Activated CD4-positive, alpha-beta T cell treated with anti-CD3 and anti-CD28 coated beads, Interleukin-2, amount 10 ng/mL, durations not matched to agents 24 days and 14 days (primary cell): Measurements from ENCODE around the gene YIPF5. TPM values are rescaled to one million over a fixed set of nuclear protein-coding genes. Genes with fewer than 3 reads are reported as not detected.

Experiments
- DNase-seq: peaks from one replicate; pipeline ENCODE4 v3.0.0; 2022
- H3K27ac Mint-ChIP-seq: one replicate; pipeline ENCODE4 v1.8.0; 2022; ENCODE audit warnings: mild to moderate bottlenecking, mixed read lengths
- H3K27me3 Mint-ChIP-seq: one replicate; pipeline ENCODE4 v1.8.0; 2022; ENCODE audit warnings: mixed read lengths
- H3K36me3 Mint-ChIP-seq: one replicate; pipeline ENCODE4 v1.8.0; 2022; ENCODE audit warnings: low read depth, mild to moderate bottlenecking, mixed read lengths
- H3K4me1 Mint-ChIP-seq: one replicate; pipeline ENCODE4 v1.8.0; 2021; ENCODE audit warnings: mixed read lengths
- H3K4me3 Mint-ChIP-seq: one replicate; pipeline ENCODE4 v1.8.0; 2022; ENCODE audit warnings: mild to moderate bottlenecking, moderate library complexity, mixed read lengths
- H3K9me3 Mint-ChIP-seq: one replicate; pipeline ENCODE4 v1.8.0; 2021; ENCODE audit warnings: mixed read lengths
- intact Hi-C: fragments of 100-400 bp; cut with micrococcal nuclease; formaldehyde crosslinking; loops from one replicate; pipeline ENCODE4 v1.15.1; 2023
- total RNA-seq: library from RNA; stranded (reverse); gene quantifications from 2 replicates; pipeline ENCODE4 v1.2.3, GENCODE V29; 2022

The YIPF5 gene
- total RNA-seq, result 32.0 and 34.6 TPM in 2 replicates

DNA sequence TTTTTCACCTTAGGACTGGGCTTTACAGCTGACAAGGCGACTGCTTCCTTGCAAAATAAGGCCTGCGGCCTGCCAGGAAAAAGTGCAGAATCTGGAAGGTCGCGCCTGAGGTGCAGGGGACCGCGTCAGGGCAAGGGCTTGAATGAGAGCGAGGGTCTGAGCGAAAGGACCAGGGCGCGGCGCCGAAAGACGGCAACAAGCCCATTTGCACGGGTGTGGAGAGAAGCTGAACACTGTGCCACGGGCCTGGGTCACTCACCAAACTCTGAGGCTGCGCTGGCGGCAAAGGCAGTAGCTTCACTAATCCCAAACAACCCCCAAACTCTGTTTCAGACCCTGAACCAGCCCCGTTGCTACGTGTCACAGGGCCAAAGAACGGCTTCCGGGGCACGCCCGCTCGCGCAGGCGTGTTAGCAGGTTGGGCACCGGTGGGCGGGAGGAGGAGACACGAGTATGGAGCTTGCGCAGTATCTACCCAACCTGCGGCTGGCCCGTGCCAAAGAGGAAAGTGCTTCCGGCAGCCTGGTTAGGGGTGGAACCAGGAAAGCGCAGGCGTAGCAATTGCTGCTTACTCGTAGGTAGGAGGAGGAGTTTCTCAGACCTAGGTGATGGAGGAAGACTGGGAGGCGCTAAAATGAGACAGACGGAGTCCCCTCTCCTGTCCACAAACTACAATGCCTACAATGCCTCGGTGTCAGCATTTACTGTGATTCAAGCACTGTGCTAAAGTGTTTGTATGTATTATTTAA, at the start of gene YIPF5, which contains the start of gene KCTD16:
Gene YIPF5, minus strand, starts transcription at position 384 of the 749 bp plus-strand sequence. CDS start 704 bp downstream, outside the sequence.
Gene KCTD16, plus strand, starts transcription at position 598 of the 749 bp plus-strand sequence.
- H3K27ac Mint-ChIP-seq, result peak within 1 kb of the TSS; percentile 93
- peaks cover 16% of the 10 kb centered on the region for H3K27me3 Mint-ChIP-seq
- peaks cover 37% of the 10 kb centered on the region for H3K4me1 Mint-ChIP-seq
- intact Hi-C loops, result loop anchor here (1.0 to 5.0 kb wide), 3 partner anchors 22 to 1348 kb away; partner anchors contain the start of gene NR3C1
- DNase-seq, result peak; percentile 99
- H3K9me3 Mint-ChIP-seq, result no peaks in the 10 kb centered on the region
- H3K36me3 Mint-ChIP-seq, result peaks cover 23% of the 10 kb centered on the region
- peak within 1 kb of the TSS; percentile 99 for H3K4me3 Mint-ChIP-seq

- Mint-ChIP-seq H3K27me3 (no peaks in the 10 kb centered on the region), H3K27ac (no peak overlapping the region), H3K4me1 (no peaks in the 10 kb centered on the region), H3K9me3 (no peaks in the 10 kb centered on the region), H3K4me3 (no peak overlapping the region), H3K36me3 (no peaks in the 10 kb centered on the region)
- intact Hi-C loops, result no loop called here
- no peak for DNase-seq
Observed at GRCh38 chr5:144219869-144220268, 49.4 kb upstream of the YIPF5 start.

DNA sequence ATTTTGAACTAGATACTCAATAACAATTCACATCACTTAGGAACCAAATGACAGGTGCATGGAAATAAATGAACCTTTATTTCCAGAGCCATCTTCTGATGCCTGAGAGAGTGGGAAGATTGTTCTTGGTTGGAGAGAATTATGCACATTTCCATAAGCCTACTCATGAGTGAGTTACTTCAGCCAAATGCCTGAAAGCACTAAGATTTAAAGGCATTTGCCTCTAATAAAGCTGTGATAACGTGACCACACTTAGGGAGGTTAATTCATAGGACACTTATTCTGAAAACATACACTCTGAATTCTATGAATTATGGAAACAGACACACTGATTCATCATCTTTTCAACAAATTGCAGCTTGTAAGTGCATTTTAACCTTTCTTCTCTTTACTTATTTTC, 40.2 kb upstream of the YIPF5 start:
- Mint-ChIP-seq H3K27me3 (peaks cover 45% of the 10 kb centered on the region), H3K27ac (no peak overlapping the region), H3K4me1 (no peaks in the 10 kb centered on the region), H3K9me3 (no peaks in the 10 kb centered on the region), H3K4me3 (no peak overlapping the region), H3K36me3 (no peaks in the 10 kb centered on the region)
- DNase-seq, result no peak
- intact Hi-C loops, result no loop called here

DNA sequence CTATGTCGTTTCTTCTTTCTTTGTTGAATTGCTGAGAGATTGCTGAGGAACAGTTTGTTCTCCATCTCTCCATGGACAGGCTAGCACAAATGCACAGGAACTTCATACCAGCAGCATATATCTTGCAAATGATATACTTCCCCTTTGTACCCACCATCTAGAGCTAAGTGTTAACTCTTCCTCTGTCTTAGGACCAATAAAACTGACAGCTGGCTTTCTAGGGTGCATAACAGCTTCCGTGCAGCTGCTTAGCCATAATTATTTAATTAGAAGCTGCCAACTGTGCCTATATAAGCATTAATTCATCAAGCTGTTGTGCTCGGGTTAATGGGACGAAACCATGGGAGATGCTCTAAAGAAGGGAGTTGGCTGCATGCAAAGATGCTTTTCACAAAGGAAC, 38.9 kb upstream of the YIPF5 start:
- intact Hi-C loops, result no loop called here
- Mint-ChIP-seq H3K27me3 (peaks cover 51% of the 10 kb centered on the region), H3K4me1 (peaks cover 2% of the 10 kb centered on the region), H3K9me3 (no peaks in the 10 kb centered on the region), H3K27ac (no peak overlapping the region), H3K36me3 (no peaks in the 10 kb centered on the region), H3K4me3 (no peak overlapping the region)
- DNase-seq, result no peak

- H3K4me1 Mint-ChIP-seq, result peaks cover 4% of the 10 kb centered on the region
- no peak overlapping the region for H3K27ac Mint-ChIP-seq
- H3K36me3 Mint-ChIP-seq, result no peaks in the 10 kb centered on the region
- peaks cover 50% of the 10 kb centered on the region for H3K27me3 Mint-ChIP-seq
- no peak overlapping the region for H3K4me3 Mint-ChIP-seq
- intact Hi-C loops, result no loop called here
- DNase-seq, result no peak
- no peaks in the 10 kb centered on the region for H3K9me3 Mint-ChIP-seq
Observed at GRCh38 chr5:144207875-144208444, 37.5 kb upstream of the YIPF5 start.

- H3K27me3 Mint-ChIP-seq, result peaks cover 50% of the 10 kb centered on the region
- intact Hi-C loops, result no loop called here
Observed at GRCh38 chr5:144206141-144206540, 35.7 kb upstream of the YIPF5 start.

DNA sequence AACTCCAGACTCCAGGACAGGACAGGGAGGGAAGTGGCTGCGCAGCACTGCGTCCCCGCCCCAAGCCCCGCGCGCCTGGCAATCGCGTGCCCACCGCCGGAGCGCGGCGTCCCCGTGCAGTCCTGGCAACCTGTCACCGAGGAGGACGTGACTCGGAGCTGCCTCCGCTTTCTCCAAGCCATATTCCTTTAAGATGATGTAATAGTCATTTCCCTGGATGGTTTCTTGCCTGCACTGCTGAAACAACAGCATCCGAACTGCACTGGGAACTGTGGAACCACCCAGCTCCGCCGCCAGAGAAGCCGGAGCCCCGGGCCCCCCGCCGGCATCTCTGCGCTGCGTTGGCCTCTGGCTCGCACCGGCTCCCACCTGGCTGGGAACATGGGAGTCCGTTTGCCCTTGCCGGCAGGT, 34.7 kb upstream of the YIPF5 start:
- no peak for DNase-seq
- Mint-ChIP-seq H3K4me1 (peaks cover 8% of the 10 kb centered on the region), H3K4me3 (no peak overlapping the region), H3K36me3 (no peaks in the 10 kb centered on the region), H3K9me3 (no peaks in the 10 kb centered on the region), H3K27ac (no peak overlapping the region), H3K27me3 (peaks cover 51% of the 10 kb centered on the region)
- intact Hi-C loops, result no loop called here

More at GRCh38 chr5:144206141-144206540, 35.7 kb upstream of the YIPF5 start:
- Mint-ChIP-seq H3K4me3 (no peak overlapping the region), H3K36me3 (no peaks in the 10 kb centered on the region), H3K4me1 (peaks cover 8% of the 10 kb centered on the region), H3K27ac (no peak overlapping the region), H3K9me3 (no peaks in the 10 kb centered on the region)
- no peak for DNase-seq

DNA sequence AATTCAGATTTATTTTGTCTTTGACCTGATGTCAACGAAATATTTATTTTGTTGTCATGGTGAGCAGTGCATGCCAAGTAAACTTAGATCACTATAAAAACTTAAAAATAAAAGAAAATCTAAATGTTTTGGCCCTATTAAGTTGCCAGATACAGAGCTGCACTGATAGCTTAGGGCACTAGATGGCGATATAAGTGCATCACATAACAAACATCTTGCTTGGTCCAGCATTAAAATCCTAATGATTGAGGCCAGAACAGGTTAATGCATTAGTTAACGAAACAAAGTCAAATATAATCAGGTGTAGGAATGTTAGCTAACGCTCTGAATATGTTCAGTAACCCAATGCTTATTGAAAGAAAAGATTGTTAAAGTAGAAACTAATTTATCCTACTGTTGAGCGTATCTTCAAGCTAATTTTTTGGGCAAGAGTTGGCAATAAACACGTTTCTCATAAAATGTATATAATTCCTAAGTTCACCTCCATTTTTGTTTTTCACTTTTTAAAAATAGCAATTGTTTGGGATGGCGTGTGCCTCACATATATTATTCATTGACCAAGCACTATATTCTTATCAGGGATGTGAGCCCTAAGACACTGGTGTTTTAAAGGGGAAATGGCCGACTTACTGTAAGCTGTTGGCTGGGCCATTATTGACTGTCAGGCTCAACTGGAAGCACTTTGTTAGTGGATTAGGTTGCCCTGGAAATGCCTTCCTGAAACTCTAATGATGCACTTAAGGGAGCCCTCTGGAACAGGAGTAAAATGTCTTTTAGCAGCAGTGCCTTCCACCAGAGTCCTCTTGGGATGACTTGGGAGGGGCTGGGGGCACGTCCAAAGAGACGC, 33.5 kb upstream of the YIPF5 start:
- intact Hi-C loops, result loop anchor here (5.0 kb wide), 2 partner anchors 1033 to 1928 kb away; no protein-coding TSS in a partner anchor
- Mint-ChIP-seq H3K27me3 (peaks cover 51% of the 10 kb centered on the region), H3K4me1 (peaks cover 8% of the 10 kb centered on the region), H3K9me3 (no peaks in the 10 kb centered on the region), H3K36me3 (no peaks in the 10 kb centered on the region), H3K27ac (no peak overlapping the region), H3K4me3 (no peak overlapping the region)
- peak; percentile 78 for DNase-seq

DNA sequence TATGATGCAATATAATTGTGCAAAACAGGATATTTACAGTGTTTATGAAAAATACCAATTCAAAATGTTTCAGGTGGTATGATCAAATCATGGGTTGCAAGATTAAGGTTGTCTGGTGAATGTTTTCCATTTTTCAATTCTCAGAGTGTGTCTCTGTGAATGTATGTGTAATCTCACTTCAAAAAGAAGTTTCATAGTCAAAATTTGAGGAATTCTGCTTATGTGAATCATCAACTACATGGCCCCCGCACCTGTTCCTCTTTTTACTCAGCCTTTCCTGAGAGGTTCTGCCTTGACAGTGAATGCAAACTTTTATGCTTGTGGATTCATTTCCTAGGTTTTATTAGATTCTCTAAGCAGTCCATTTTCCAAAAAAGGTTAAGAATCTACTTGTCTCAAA, 32.3 kb upstream of the YIPF5 start:
- Mint-ChIP-seq H3K27me3 (peaks cover 51% of the 10 kb centered on the region), H3K4me1 (peaks cover 8% of the 10 kb centered on the region), H3K27ac (no peak overlapping the region), H3K4me3 (no peak overlapping the region), H3K9me3 (no peaks in the 10 kb centered on the region), H3K36me3 (no peaks in the 10 kb centered on the region)
- intact Hi-C loops, result loop anchor here (5.0 kb wide), 2 partner anchors 1035 to 1930 kb away; no protein-coding TSS in a partner anchor
- no peak for DNase-seq

DNA sequence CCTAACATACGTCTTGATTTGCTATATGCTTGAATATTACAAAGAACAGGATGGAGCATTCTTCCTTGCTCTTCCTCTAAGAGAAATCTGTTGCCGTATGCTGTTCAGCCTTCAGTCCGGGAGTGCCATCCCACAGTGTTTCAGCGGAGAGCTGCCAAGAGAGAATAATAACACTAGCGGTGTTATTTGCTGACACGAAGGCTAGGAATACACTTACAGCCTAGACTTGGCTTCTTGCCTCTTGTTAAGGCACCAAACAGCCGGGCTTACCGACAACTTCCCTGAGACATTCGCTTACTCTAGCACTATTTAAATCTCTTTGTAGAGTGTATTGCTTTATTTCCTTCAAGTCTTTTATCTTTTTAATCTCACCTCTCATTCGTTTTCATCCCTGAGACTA, 31.6 kb upstream of the YIPF5 start:
- Mint-ChIP-seq H3K27ac (no peak overlapping the region), H3K9me3 (no peaks in the 10 kb centered on the region), H3K4me1 (peaks cover 8% of the 10 kb centered on the region), H3K36me3 (no peaks in the 10 kb centered on the region), H3K4me3 (no peak overlapping the region), H3K27me3 (peaks cover 48% of the 10 kb centered on the region)
- intact Hi-C loops, result loop anchor here (5.0 kb wide), 2 partner anchors 1035 to 1930 kb away; no protein-coding TSS in a partner anchor
- no peak for DNase-seq

DNA sequence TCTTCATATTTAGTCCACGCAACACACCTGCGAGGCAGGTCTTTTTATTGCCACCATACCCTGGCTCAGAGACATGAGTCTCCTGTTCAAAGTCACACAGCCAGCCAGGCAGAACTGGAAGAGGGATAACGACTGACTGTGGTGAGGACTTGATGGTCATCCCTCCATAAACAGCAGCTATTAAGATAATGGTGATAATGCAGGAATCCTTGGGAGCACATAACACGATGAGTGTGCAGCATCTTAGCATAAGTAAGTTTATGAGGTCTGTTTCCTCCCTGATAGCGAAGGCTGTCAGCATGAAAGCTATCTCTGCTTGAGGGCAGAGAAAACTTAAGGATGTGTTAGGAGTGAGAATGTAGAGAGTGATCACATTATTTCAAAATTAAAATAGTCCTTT, 31.1 kb upstream of the YIPF5 start:
- no peak for DNase-seq
- Mint-ChIP-seq H3K9me3 (no peaks in the 10 kb centered on the region), H3K4me1 (peaks cover 8% of the 10 kb centered on the region), H3K27ac (no peak overlapping the region), H3K4me3 (no peak overlapping the region), H3K36me3 (no peaks in the 10 kb centered on the region), H3K27me3 (peaks cover 44% of the 10 kb centered on the region)
- intact Hi-C loops, result loop anchor here (5.0 kb wide), 2 partner anchors 1036 to 1931 kb away; no protein-coding TSS in a partner anchor

- intact Hi-C loops, result loop anchor here (10.0 kb wide), 2 partner anchors 304 to 1986 kb away; partner anchors contain the start of gene LARS1
- H3K27me3 Mint-ChIP-seq, result peaks cover 23% of the 10 kb centered on the region
- no peak overlapping the region for H3K27ac Mint-ChIP-seq
Observed at GRCh38 chr5:144198386-144198785, 27.9 kb upstream of the YIPF5 start.

GRCh38 chr5:144196612-144197011, 26.2 kb upstream of the YIPF5 start:
- H3K4me3 Mint-ChIP-seq, result no peak overlapping the region
- no peaks in the 10 kb centered on the region for H3K9me3 Mint-ChIP-seq
- no peaks in the 10 kb centered on the region for H3K36me3 Mint-ChIP-seq
- H3K4me1 Mint-ChIP-seq, result peaks cover under 1% of the 10 kb centered on the region
- H3K27me3 Mint-ChIP-seq, result peaks cover 23% of the 10 kb centered on the region
- no peak for DNase-seq
- intact Hi-C loops, result loop anchor here (10.0 kb wide), 2 partner anchors 302 to 1988 kb away; partner anchors contain the start of gene LARS1
- no peak overlapping the region for H3K27ac Mint-ChIP-seq

More at GRCh38 chr5:144198386-144198785, 27.9 kb upstream of the YIPF5 start:
- H3K4me3 Mint-ChIP-seq, result no peak overlapping the region
- H3K36me3 Mint-ChIP-seq, result no peaks in the 10 kb centered on the region
- peaks cover 6% of the 10 kb centered on the region for H3K4me1 Mint-ChIP-seq
- DNase-seq, result no peak
- H3K9me3 Mint-ChIP-seq, result no peaks in the 10 kb centered on the region
